GM12892 (cell line): ENCODE results near the gene KCNJ1.

Experiments
- DNase-seq: peaks from one replicate; pipeline ENCODE4 v3.0.0; 2011; ENCODE audit not compliant: insufficient read length
- FAIRE-seq: peaks from 2 replicates; lab custom pipeline; 2011; peaks lifted over from hg19 to GRCh38; lab: Jason Lieb, UNC
- POLR2A ChIP-seq: IDR thresholded peaks from 2 replicates; pipeline ENCODE4 v1.6.1; 2011; ENCODE audit warnings: low read depth, low read length, control low read depth
- POLR2AphosphoS5 ChIP-seq: IDR thresholded peaks from 2 replicates; pipeline ENCODE4 v1.6.1; 2011; ENCODE audit warnings: low read depth, low read length, control low read depth
- TAF1 ChIP-seq: IDR thresholded peaks from 2 replicates; pipeline ENCODE4 v1.6.1; 2011; ENCODE audit warnings: low read depth, mild to moderate bottlenecking, control low read depth, low read length, borderline replicate concordance

Gene KCNJ1

DNA sequence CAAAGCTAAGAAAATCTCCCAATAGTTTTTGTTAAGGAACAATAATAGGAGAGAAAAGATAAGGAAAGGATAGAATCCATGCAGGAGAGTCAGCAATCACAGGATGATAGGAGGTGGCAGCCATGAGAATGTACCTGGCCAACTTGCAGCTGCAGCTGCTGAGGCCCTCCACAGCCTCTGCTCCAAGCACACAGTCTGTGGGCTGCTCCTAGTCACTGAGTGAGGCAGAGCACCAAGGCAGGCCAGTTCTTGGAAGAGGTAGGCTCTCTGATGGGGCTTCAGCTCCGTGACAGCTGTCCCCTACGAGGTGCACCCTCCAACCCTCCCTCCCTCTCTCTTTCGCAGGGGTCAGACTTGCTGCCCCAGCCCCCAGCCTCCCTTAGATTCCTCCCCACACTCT, 5.5 kb upstream of the KCNJ1 start:
- DNase-seq: no peak
- no peak for FAIRE-seq
- TF ChIP-seq TAF1: no peak
- no peak for TF ChIP-seq POLR2A
- TF ChIP-seq POLR2AphosphoS5: no peak

GRCh38 chr11:128872094-128872493, 5.0 kb upstream of the KCNJ1 start:
- no peak for DNase-seq
- FAIRE-seq: no peak
- TF ChIP-seq TAF1 (no peak), POLR2A (no peak), POLR2AphosphoS5 (no peak)

GRCh38 chr11:128871168-128871610, 4.1 kb upstream of the KCNJ1 start:
- TF ChIP-seq POLR2A (no peak), TAF1 (no peak), POLR2AphosphoS5 (no peak)
- no peak for DNase-seq
- no peak for FAIRE-seq

DNA sequence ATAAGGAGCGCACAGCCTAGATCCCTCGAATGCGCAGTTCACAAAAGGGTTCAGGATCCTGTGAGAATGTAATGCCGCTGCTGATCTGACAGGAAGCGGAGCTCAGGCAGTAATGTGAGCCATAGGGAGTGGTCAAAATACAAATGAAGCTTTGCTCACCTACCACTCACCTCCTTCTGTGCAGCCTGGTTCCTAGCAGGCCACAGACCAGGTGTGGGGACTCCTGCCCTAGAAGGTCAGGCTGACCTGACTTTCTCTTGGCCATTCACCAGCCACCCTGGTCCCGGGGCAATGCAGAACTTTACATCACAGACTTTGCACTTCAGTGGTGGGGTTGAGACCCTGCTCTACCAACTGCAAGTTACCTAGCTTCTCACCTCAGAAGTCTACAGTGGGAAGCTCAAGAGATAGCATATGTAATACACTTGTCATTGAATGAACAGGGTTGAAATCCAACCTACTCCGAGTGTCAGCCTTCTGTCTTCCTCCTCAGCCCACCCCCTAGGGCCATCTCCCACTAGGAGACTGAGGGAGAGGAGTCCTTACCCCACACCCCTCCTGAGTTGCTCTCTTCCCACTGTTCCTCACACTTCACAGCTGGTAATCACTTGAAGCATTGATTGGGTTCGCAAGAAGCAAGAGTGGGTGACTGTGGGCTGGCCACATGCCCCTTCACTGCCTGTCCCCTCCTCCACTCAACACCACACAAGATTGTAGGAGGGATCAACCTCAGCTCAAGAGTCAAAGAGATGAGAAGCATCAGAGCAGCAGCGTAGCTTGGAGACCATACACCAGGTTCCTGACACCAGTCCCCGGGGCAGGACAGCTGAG, 2.0 kb upstream of the KCNJ1 start:
- FAIRE-seq: no peak
- no peak for DNase-seq
- TF ChIP-seq TAF1: no peak
- no peak for TF ChIP-seq POLR2A
- no peak for TF ChIP-seq POLR2AphosphoS5

DNA sequence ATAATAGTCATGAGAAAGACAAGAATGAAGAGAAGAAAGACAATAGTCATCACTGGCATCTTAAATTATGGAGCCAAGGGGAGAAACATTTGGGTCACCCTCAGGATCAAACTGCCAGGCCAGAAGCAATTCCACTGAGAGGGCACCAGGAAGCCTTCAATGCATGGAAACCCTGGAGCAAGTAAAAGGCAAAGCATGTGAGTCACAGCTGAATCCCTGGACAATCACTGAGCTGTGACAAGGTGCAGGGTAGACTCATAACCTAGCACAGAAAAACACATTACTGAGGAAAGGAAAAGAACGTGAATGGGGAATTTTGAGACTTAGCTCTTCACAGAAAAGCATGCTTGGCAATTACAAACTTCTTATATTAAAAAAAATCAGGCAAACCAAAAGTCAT, 1.6 kb downstream of the KCNJ1 start:
- TF ChIP-seq POLR2AphosphoS5 (no peak), POLR2A (no peak), TAF1 (no peak)
- DNase-seq: no peak
- no peak for FAIRE-seq

DNA sequence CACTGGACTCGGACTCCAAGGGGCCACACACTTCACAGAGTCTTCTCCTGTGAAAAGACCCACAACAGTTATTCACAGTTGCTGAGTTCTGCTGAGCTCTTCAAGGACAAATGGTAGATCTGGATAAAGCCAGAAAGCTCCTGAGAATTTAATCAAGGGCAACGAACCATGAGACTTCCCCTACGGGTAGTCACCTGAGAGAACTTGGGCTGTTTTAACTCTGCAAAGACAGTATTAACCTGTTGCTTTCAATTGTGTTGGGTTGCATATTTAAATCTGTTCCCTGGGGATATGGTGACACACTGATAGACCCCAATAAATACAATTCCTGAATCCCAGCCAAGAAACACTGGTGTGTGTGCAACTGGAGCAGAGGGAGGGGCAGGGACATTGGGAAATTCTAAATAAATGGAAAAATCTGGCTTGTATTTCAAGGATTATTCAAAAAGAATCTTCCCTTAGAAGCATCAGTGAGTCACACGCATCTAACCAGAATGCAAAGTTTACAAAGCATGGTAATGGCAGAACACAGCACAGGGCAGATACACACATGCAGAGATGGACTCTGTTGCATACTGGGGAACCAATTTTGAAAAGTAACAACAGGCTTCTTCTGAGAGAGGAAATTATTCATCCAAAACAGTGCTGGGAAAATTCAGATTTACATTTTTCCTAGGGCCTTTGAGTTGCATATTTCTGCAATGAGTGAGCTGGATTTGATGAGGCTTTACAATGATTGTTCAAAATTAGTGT, 4.0 kb downstream of the KCNJ1 start:
- TF ChIP-seq TAF1 (no peak), POLR2AphosphoS5 (no peak), POLR2A (no peak)
- FAIRE-seq: no peak
- no peak for DNase-seq

GRCh38 chr11:128862406-128862805, 4.7 kb downstream of the KCNJ1 start:
- FAIRE-seq: no peak
- DNase-seq: no peak

GRCh38 chr11:128860571-128861361, 6.3 kb downstream of the KCNJ1 start:
- TF ChIP-seq POLR2A: no peak
- no peak for TF ChIP-seq POLR2AphosphoS5
- TF ChIP-seq TAF1: no peak
- FAIRE-seq (no peak), DNase-seq (no peak)

More at GRCh38 chr11:128862406-128862805, 4.7 kb downstream of the KCNJ1 start:
- TF ChIP-seq POLR2AphosphoS5 (no peak), TAF1 (no peak), POLR2A (no peak)

DNA sequence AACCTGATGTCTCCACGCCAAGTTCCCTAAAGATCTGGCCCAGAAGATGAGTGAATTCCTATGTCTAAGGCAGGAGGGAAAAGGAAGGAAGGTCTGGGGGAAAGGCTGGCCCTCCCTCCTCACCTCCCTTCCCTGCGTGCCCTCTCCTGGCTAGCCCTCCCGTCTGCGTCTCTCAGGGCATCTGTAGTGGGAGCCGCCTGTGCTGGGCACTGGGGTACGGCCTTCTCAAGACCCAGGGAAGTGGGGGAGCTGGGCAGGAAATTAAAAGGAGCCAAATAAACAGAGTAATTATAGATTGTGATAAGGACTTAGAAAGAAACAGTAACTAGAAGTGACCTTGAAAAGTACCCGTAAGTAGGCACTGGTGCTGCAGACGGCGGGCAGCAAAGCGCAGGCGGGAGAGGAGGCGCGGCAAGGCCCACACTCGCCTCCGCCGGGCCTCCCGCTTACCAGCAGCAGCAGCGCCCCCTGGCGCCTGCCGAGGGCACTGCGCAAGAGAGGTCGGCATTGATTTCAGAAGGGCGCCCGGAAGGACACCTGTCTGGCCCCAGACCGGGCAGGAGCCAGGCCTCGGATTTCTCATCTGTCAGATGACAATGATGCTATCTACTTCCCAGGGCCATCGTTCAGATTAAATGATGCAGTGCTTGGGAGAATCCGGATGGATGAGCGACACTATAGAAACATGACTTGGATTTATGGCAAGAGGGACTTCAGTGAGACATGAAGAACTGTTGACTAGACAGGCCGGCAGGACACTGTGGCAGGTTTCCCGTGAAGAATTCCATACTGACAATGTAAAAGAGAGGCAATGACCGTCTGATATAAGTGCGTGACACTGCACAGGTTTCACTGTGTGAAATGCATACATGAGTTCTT, 7.3 kb downstream of the KCNJ1 start:
- DNase-seq: peak; percentile 76
- FAIRE-seq: peak; percentile 96
- no peak for TF ChIP-seq POLR2AphosphoS5
- no peak for TF ChIP-seq POLR2A
- TF ChIP-seq TAF1: no peak

DNA sequence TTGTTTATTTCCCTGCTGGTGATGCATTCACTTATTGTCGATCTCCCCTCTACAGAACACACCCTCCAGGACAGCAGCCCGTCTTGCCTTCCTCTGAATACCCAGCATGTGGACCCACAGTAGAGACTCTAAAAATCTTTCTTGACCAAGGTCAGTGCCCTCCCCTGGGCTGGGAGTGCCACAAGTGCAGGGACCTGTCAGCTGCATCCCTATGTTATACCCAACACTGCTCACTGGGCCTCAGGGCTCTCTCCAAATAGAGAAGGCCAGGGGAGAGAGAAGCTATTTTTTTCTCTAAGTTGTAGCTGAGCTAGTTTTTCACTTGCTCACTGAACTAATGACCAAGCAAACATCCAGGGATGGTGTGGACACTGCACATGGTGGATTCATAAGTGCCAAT, 9.8 kb downstream of the KCNJ1 start:
- TF ChIP-seq TAF1 (no peak), POLR2AphosphoS5 (no peak), POLR2A (no peak)
- no peak for DNase-seq
- FAIRE-seq: no peak
